NCI-H1417 treated with DMSO at 0.1 percent for 48 hours (cell line): ENCODE measurements around the gene CTNNA2.

Experiments
- DNase-seq: peaks from one replicate; lab custom pipeline; 2025; lab: John Stamatoyannopoulos, UW

The CTNNA2 gene

DNA sequence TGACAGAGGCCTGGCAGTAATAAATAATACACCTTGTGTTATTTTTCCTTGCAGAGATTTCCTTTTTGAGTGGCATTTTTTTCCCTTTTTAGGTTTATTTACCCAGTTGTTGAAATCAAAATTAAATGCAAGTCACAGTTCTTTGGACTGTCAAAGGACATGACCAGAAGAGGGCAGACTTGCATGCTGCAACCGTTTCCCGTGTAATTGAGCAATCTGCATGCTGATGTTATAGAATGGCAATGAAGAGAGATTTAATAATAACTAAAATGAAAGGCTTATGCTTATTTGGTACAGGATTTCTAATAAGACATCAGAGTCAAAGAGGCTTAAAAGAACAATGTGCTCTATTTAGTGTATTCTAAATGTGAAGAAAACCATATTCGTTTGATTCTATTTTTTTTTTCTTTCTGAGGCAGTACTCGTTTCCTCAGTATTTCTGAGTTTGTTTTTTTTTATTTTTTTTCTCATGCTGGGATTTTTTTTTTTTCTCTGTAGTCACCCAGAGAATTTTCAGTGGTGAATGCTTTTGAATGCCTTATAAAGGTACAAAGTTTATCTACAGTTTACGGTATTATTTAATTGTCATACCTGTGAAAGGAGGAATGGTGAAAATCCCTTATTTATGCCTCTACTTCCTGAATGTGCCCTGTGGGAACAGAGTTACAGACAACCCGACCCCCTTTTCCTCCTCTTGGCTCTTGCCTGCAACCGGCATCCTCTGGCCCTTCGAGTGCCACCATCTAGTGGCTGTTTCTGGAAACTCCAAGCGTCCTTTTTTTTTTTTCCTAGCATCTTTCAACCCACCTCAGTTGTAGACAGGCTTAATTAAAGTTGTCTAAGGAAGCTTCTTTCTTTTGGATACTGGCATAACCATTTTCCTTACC, 423.2 kb downstream of the CTNNA2 start:
- DNase-seq, result no peak

DNA sequence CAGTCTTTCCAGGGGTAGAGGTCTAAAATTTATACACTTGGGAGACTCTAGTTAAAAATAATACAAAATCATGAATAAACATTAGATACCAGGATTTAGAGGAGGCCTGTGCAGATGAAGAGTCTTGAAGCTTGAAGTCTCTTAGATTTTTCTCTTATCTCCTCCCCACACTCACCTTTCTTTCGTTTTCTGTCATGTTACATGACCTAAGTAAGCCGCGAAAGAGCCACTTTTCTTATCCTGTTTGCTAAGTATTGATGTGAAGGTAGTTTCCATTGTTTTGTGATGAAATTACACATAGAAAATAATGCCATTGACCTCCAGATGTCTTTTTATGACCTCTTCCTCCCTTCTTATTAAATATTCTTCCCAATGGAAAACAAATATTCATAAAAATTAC, 423.9 kb downstream of the CTNNA2 start:
- DNase-seq, result no peak

DNA sequence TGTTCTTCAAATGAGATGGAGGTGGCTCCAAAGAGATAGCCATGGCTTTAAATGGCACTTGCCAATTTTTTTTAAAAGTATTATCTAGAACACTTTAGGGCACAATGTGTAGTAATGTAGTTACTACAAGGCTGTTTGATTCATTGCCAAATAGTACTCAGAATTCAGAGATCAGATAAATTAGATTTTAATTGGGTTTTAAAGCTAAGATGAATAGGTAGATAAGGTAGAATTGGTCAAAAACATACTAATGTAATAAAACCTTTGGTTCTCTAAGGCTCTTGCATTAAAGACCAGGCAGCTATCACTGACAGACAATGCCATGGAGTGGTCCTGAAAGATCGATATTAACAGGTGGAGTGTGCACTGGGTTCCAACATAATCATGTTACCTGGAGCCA, 425.8 kb downstream of the CTNNA2 start:
- DNase-seq, result no peak

DNA sequence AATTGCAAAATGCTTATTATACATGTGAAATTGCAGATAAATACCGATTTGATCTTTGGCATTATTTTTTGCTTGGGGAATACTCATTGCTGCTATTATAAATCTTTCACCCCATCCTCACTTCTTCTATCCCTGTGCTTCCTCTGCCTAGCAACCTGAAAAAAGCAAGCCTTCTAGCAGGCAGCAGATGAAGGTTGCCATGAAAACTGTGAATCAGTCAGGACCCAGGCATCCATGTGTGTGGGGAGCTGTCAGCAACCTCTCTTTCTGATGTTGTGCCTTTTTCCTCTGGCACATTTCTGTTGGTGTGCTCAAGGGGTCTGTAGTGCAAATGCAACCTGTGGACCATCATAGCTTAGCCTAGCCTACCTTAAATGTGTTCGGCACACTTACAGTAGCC, 427.5 kb downstream of the CTNNA2 start:
- no peak for DNase-seq

DNA sequence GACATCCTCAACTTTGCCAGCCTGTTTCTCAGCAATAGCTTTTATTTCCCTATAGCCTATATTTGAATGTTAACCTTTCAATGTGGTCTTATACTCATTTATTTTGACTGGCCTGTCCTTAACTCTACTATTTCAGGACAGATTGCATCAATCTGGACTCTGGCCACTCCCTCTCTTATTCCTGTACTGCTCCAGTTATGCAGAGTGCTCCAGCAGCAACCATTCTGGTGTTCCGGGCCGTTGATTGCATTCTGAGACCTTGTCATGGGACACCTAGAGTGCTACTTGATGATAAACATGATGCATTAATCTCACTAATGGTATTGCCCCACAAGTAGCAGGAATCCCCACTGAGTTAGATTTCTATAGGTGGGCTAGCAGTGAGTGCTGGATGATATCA, 428.3 kb downstream of the CTNNA2 start:
- DNase-seq, result no peak

DNA sequence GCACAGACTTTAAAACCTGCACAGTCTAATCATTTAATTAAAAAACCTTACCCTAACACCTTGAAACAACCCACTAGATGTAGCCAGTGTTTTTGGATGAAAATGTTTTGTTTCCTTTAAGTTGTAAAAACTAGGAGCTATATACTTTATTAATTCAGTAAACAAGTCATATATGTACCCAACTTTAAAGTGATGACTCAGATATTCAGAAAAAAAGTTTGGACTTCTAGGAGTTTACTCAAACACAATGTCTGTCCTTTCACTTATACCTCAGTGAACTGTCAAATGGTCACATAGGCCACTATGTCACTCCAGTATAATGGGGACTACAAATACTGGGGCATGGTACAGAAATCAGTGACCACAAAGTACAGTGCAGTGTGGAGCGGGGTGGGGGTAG, 431.4 kb downstream of the CTNNA2 start:
- DNase-seq, result no peak

DNA sequence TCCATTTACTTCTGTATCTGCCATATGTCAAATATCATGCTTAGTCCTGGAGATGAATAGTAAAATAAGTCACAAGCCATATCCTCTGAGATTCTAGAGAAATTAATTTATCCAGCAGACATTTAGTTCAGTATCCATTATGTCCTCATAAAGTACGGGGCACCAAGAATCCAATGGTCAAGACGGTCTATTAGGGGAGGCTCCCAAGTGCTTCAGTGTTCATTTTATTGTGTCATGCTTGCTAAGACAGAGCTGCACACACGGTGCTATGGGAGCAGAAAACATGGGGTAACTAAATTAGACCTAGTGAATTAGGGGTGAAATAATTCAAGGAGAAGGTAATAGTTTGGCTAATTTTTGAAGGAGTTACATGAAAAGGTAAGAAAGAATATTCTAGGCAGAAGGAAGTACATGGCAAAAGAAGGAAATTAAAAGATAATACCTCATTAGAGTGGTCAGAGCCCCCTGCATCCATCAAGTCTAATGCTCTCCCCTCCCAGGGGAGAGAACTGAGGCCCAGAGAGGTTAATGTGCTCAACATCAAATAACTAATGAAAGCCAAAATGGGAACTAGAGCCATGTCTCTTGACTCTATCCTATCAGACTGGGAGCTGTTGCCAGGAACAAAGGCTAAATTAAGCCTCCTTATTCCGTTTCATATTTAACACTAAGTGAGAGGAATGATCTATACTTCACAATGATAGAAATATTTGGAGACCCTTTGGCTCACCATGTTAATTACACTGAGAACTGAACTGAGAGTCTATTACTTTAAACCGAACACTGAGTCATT, 433.0 kb downstream of the CTNNA2 start:
- DNase-seq, result no peak

DNA sequence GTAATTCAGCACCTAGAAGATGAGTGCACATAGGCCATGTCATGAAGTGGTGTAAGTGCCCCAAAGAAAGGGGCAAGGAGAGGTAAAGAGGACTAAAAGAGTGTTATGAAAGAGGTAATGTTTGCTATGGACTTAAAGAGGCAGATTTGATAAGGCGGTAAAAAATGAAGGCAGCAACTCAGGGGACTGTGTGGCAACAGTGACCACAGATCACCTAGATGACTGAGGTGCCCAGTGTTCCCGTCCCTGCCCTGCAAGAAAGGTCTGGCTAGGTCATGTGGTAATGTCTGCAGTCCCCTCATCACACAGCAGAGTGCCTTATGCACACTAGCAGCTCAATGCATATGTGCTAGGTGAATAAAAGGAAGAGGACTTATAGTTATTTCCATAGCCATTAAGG, 434.9 kb downstream of the CTNNA2 start:
- DNase-seq, result no peak

DNA sequence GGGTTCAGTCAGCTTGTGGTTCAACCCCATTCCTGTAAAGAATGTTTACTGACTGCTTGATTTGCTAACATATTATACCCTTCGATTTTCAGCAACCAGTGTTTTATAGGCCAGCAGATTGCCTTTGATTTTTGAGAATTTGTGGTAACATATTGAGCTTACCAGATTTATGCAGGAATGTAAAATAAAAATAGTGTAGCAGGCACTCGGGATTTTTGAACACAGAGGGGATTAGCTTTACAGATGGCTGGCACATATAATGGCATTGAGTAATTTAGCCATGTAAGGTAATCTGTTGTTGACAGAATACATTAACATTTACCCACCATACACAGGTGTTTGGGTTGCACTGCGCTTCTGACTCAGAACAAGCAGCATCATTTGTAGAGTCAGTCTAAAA, 437.7 kb downstream of the CTNNA2 start:
- no peak for DNase-seq

DNA sequence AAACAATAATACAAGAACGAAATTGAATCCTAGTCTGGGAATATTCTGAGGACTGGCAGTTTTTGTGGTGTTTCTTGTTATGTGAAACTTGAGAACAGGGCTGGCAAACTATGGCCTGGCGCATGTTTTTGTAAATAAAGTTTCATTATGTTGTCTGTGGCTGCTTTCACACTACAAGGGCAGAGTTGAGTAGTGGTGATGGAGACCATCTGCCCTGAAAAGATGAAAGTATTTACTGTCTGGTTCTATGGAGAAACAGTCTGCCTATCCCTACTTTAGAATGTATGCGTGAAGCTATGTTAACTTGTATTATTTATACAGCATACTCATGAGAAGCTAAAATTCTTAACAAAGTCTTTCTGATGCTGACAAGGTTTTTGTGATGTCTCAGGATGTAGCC, 439.8 kb downstream of the CTNNA2 start:
- DNase-seq, result no peak

DNA sequence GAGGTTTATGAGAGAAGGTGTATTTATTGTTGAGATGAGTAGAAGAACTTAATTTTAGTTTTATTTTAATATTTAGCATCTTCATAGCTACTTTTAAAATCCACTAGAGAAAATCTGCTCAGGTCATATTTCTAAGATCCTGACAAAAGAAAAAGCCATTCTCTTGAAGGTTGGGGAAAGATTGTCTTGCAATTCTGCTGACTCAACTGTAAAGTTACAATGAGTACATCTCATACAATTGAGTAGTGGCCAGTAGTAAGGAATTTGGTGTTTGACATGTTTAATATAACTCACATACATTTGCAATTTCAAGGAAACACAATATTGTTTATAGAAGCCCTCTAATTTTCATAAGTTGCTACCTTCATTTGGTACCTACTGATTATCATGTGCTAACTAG, 447.2 kb downstream of the CTNNA2 start:
- no peak for DNase-seq

DNA sequence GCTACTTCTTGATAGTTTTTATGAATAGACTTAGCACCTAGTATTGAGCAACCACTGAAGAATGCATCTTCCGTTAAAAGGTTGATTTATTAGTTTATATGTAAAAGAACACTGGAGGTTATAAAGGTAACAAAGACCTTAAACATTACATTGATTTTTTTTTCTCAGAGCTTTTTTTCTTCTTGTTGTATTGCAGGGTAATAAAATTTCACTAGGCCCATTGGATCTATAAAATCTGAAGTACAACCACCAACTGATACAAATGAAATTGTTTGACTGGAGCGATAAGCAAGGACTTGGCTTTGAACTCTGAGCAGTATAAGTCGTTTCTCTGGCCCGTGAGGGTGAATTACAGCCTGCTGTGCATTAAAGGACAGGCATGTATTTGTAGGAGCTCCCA, 447.7 kb downstream of the CTNNA2 start:
- no peak for DNase-seq

DNA sequence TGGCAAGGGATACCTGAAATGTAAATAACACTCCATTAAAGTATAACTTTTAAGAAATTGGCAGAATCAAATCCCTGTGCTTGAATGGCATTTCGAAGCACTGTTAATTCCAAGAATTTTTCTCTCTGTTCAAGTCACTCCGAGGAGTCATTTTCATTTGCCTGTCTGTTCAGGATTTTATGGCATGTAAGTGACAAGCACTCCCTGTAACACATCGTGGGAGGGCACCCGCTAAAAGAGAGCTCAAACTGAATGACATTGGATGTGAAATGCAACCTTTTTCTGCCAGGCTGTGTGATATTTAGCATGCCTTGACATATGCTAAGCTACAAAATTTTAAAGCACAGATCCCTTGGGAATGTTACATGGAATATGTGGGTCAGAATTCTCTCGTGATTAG, 452.1 kb downstream of the CTNNA2 start:
- DNase-seq, result no peak

DNA sequence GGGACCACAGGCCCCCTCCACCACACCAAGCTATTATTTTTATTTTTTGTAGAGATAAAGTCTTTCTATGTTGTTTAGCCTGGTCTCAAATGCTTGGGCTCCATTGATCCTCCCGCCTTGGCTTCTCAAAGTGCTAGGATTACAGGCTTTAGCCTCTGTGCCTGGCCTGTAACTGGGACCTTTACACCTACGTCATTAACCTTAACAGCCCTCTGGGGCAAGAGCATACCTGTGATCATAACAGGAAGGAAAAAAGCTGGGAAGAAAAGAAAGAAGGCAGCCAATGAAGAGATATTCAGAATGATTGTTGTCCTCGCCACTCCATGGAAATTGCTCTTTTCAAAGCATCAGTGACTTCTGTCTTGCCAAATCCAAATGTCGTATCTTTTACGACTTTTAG, 453.5 kb downstream of the CTNNA2 start:
- DNase-seq, result no peak

DNA sequence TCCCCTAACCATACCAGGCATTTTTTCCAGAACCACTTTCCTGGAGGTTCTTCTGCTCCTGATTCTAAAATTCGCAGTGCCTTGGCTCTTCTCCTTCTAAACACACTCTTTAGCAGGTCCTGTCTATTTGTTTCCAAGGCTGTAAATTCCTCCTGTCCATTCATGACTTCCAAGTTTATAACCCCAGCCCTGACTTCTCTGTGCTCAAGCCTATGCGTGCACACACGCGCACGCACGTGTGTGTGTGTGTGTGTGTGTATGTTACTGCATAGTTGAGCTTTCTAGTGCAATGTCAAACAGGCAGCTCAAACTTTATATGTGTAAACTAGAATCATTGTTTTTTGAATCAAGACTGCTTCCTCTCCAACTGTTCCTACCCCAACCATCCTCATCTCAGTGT, 454.0 kb downstream of the CTNNA2 start:
- no peak for DNase-seq

DNA sequence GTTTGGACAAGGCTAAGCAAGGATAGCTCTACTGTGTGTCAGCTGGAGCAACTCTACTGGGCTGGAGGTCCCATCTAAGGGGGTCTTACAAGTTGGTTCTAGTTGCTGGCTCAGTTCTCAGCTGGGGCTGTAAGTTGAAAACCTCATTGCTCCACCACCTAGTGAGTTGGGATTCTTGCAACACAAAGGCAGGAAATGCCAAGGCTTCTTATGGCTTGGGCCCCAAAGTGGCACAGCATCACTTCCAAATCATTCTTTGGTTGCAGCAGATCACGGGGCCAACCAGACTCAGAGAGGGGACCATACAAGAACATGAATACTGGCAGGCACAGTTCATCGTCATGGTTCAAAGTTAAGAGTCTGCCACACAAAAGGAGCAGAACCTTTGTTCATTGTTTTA, 459.0 kb downstream of the CTNNA2 start:
- no peak for DNase-seq

DNA sequence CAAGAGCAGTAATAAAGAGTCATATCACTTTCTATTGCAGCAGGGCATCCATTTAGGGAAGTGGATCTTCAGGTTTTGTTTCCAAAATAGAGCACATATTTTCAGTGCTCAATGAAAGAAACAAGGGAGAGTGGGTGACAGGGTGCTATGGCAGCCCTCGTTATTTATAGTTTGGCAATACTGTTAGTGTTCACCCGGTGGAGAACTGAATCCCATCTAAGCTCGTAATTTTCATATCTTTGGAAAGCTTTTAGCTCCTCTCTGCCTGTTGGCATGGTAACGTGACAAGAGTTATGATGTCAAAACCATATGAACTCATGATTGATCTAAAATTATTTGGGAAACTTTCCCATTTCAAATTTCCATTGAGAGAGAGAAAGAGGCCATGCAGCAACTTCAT, 459.8 kb downstream of the CTNNA2 start:
- no peak for DNase-seq

DNA sequence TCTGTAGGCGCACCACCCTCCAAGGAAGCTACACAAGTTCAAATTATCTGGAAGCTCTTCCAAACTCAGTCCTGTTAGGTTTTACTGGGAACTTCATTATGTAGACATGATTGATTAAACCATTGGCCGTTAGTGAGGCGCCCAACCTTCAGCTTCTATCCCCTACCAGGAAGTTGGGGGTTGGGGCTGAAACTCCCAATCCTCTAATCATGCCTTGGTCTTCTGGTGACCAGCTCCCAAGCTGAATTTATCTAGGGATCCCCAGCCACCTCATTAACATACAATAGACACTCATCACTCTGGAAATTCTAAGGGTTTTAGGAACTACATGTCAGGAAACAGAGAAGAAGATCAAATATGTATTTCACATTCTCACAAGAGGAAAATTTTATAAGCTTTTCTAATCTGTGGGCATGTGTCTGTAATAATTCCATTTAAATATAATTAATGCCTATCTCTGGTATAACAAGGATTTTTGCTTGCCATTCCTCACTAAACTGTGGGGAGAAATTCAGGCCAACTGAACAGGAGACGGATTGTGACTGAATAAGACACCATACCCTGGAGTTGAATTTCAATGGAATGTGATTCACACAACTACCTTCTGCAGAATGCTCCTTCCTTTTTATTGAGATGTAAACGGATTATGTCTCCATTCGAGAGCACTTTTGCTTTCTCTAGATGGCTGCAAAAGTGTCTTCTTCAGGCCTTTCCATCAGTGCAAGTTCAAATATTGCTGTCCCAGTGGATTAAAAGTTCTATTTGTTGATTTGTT, 463.1 kb downstream of the CTNNA2 start:
- no peak for DNase-seq

DNA sequence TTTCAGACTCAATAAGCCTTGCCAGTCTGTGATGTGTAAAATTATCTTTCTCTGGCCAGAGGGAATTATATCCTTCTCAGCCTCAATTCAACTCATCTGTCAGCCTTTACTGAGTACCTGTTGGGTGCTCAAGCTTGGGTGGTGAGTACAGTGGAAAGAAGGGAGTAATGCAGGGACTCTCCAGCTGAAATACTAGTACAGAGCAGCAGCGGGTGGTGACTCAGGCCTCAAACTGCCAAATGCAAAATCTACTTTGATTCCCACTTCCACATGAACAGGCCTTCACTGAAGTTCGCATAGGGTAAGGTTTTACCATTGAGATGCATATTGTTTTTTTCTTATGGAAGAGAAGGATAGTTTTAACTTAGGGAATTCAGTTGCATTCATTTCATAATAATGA, 464.9 kb downstream of the CTNNA2 start:
- no peak for DNase-seq

DNA sequence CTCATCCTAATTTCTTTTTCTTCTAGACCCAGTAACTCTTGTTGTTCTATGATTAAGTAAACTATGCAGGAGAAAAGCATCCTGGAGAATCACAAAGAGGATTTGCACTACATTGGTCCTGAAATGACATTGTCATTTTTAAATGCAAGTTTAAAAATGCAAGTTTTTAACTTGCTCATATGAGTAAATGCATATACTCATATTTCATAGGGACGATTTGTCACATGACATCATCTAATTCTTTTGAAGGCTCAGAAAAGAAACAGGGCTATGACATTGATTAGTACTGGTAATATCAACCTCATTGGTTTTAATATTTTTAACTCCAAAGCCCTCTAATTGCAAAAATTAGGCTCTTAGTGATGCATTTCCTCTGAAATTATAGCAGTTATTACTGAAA, 467.3 kb downstream of the CTNNA2 start:
- no peak for DNase-seq

DNA sequence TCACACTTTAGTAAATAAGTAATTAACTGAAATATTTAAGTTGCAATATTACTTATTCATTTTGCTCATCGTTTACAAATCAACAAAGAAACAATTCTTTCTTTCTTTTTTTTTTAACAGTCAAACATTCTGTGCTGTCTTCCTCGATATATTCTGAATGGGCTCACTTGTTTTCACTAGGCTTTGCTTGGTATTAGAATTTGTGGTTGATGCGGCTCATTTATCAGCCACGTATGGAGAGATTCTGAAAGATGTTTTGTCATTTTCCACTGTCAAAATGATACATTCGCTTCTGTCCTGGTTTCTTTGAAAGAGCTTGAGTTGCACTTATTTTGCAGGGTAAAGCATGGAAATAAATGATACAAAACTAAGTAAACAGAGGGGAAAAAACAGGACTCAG, 468.0 kb downstream of the CTNNA2 start:
- DNase-seq, result no peak

DNA sequence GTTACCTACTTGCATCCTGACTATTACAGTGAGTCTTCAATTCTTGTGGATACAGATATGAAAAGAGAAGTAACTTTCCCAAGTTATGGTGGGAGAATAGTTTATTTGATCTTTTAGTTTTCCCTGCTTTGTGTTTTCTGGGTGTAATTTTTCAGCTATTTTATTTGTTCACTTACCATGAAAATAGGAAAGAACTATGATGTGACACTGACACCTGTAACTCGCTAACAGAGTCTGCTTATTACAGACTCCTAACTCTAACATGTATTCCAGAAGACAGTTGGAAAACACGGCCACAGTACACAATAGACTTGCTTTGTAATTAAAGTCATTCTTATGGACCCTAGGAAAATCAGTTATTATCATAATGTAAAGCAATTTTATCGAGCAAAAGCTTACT, 468.5 kb downstream of the CTNNA2 start:
- no peak for DNase-seq

DNA sequence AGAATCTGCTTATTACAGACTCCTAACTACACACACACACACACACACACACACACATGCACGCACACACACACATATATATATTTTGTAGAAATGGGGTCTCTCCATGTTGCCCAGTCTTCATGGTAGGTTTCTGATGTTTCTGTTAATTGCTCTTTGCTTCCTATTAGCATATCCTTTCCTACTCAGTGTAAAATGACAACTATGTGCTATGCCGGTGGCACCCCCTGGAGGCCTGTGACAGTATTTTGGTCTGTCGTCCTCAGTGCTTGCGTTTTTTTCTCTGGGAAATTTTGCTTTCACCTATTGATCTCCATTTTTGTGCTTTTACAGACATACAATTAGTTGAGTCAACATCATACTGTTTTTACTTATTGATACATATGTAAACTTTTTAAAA, 469.6 kb downstream of the CTNNA2 start:
- no peak for DNase-seq
